ENCODE measurements around the gene KIF26B.

GRCh38 chr1:245124241-245124640 lies 30.5 kb upstream of the KIF26B start:
- TF ChIP-seq CTCF (conservative IDR thresholded peaks at IDR 0.05; ENCODE audit: low read length) (no peak), EZH2phosphoT487 (IDR thresholded peaks at IDR 0.05; ENCODE audit: borderline replicate concordance) (no peak)

Measured in Loucy (cell line).